ENCODE data around the gene LAMA3. TPM values are rescaled to one million over a fixed set of nuclear protein-coding genes. Genes with fewer than 3 reads are reported as not detected.

The LAMA3 gene
- total RNA-seq, 1 donor from 2014 or later, result 0.47 TPM

DNA sequence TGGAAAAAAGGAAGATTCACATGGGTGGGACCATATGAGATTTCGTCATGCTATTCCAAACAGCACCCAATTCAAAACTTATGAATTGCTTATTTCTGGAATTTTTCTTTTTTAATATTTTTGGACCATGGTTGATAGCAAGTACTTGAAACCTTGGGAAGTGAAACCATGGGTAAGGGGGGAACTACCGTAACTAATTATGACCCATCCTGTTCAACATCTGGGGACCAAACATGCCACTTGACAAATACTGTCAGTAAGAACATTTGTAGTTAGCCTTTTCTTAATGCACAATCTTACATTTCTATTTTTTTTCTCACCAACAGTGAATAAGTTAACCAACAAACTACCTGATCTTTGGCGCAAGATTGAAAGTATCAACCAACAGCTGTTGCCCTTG is 219.6 kb downstream of the LAMA3 start:
- H3K4me3 Mint-ChIP-seq, result no peak overlapping the region
- no peaks in the 10 kb centered on the region for H3K27me3 ChIP-seq
- H4K20me1 ChIP-seq (ENCODE audit: low read depth), result no peaks in the 10 kb centered on the region
- peaks cover 2% of the 10 kb centered on the region for H3K27me3 Mint-ChIP-seq (ENCODE audit: insufficient read depth, low read depth)
- no peaks in the 10 kb centered on the region for H3K79me2 ChIP-seq (ENCODE audit: low read depth)
- no peak overlapping the region for H3K4me3 ChIP-seq
- no peaks in the 10 kb centered on the region for H3K36me3 ChIP-seq
- H3K27ac ChIP-seq, result no peak overlapping the region
- H3K9ac ChIP-seq, result no peak overlapping the region
- no peak overlapping the region for H3K27ac Mint-ChIP-seq
- DNase-seq (ENCODE audit: low spot score), result no peak
- TF ChIP-seq EZH2 (IDR thresholded peaks at IDR 0.05) (no peak), EZH2phosphoT487 (IDR thresholded peaks at IDR 0.05) (no peak)
- TF ChIP-seq, protein P1, sequence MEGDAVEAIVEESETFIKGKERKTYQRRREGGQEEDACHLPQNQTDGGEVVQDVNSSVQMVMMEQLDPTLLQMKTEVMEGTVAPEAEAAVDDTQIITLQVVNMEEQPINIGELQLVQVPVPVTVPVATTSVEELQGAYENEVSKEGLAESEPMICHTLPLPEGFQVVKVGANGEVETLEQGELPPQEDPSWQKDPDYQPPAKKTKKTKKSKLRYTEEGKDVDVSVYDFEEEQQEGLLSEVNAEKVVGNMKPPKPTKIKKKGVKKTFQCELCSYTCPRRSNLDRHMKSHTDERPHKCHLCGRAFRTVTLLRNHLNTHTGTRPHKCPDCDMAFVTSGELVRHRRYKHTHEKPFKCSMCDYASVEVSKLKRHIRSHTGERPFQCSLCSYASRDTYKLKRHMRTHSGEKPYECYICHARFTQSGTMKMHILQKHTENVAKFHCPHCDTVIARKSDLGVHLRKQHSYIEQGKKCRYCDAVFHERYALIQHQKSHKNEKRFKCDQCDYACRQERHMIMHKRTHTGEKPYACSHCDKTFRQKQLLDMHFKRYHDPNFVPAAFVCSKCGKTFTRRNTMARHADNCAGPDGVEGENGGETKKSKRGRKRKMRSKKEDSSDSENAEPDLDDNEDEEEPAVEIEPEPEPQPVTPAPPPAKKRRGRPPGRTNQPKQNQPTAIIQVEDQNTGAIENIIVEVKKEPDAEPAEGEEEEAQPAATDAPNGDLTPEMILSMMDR (IDR thresholded peaks at IDR 0.05), result no peak
- H3K9me3 Mint-ChIP-seq, result no peaks in the 10 kb centered on the region
- no peak overlapping the region for H2AFZ ChIP-seq (replicated peaks)
- H3F3A ChIP-seq (ENCODE audit: low read depth), result no peaks in the 10 kb centered on the region
- H3K4me1 ChIP-seq, result no peaks in the 10 kb centered on the region
- H3K9me3 ChIP-seq (ENCODE audit: low read depth), result no peaks in the 10 kb centered on the region
- no peak overlapping the region for H3K4me2 ChIP-seq
- H3K36me3 Mint-ChIP-seq, result no peaks in the 10 kb centered on the region
- H3K4me1 Mint-ChIP-seq, result peaks cover 6% of the 10 kb centered on the region

DNA sequence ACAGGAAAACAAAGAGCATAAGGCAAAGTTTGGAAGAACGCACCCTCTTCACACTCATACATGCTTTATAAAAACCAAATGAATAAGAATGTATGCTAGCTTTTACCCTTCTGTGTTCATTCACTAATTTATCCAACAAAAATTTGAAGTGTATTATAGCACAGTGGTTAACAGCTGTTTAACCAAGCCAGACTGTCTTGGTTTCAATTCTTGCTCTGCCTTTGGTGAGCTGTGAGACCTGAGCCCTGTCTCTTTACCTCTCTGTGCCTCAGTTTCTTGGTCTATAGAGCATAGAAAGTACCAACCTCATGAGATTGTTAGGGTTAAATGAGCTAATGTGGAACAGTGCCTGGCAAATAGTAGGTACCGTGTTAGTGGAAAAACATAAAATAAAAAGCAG is 220.8 kb downstream of the LAMA3 start:
- Histone ChIP-seq H3K27me3 (no peaks in the 10 kb centered on the region), H3K79me2 (ENCODE audit: low read depth) (no peaks in the 10 kb centered on the region), H3K4me2 (no peak overlapping the region), H3K9ac (no peak overlapping the region), H3K9me3 (ENCODE audit: low read depth) (no peaks in the 10 kb centered on the region), H3K4me1 (no peaks in the 10 kb centered on the region), H2AFZ (replicated peaks) (no peak overlapping the region), H3K4me3 (no peak overlapping the region), H3F3A (ENCODE audit: low read depth) (no peaks in the 10 kb centered on the region), H3K36me3 (no peaks in the 10 kb centered on the region), H3K27ac (no peak overlapping the region), H4K20me1 (ENCODE audit: low read depth) (no peaks in the 10 kb centered on the region)
- H3K4me3 Mint-ChIP-seq, result no peak overlapping the region
- no peaks in the 10 kb centered on the region for H3K36me3 Mint-ChIP-seq
- peaks cover 6% of the 10 kb centered on the region for H3K27me3 Mint-ChIP-seq (ENCODE audit: insufficient read depth, low read depth)
- peaks cover 6% of the 10 kb centered on the region for H3K4me1 Mint-ChIP-seq
- H3K27ac Mint-ChIP-seq, result no peak overlapping the region
- H3K9me3 Mint-ChIP-seq, result no peaks in the 10 kb centered on the region
- TF ChIP-seq, protein P1 (IDR thresholded peaks at IDR 0.05), result no peak
- TF ChIP-seq EZH2phosphoT487 (IDR thresholded peaks at IDR 0.05) (no peak), EZH2 (IDR thresholded peaks at IDR 0.05) (no peak)
- DNase-seq (ENCODE audit: low spot score), result no peak

DNA sequence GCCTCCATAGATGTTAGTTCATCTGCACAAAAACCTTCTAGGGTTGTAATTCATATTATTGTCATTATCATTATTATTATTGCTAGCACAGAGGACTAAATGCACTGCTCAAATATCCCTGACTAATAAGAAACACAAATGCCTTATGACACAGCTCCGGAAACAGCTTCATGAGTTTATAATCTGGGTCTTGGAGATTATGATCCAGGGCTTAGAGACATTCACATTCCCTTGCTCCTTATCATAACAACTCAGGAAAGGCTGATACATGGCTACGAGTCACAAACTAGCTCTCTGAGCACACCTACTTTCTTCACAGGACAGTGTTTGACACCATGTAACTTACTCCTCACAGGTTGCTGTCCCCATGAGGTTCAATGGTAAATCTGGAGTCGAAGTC is 223.1 kb downstream of the LAMA3 start:
- Histone ChIP-seq H3K9ac (no peak overlapping the region), H3K27me3 (no peaks in the 10 kb centered on the region), H3F3A (ENCODE audit: low read depth) (no peaks in the 10 kb centered on the region), H2AFZ (replicated peaks) (no peak overlapping the region), H3K36me3 (no peaks in the 10 kb centered on the region), H3K27ac (no peak overlapping the region), H3K4me2 (no peak overlapping the region), H3K9me3 (ENCODE audit: low read depth) (no peaks in the 10 kb centered on the region), H4K20me1 (ENCODE audit: low read depth) (no peaks in the 10 kb centered on the region), H3K79me2 (ENCODE audit: low read depth) (no peaks in the 10 kb centered on the region), H3K4me3 (no peak overlapping the region), H3K4me1 (no peaks in the 10 kb centered on the region)
- Mint-ChIP-seq H3K4me1 (peaks cover 6% of the 10 kb centered on the region), H3K27ac (no peak overlapping the region), H3K4me3 (no peak overlapping the region), H3K9me3 (no peaks in the 10 kb centered on the region), H3K27me3 (ENCODE audit: insufficient read depth, low read depth) (peaks cover 6% of the 10 kb centered on the region), H3K36me3 (no peaks in the 10 kb centered on the region)
- DNase-seq (ENCODE audit: low spot score), result no peak
- TF ChIP-seq EZH2phosphoT487 (IDR thresholded peaks at IDR 0.05) (no peak), EZH2 (IDR thresholded peaks at IDR 0.05) (no peak)
- TF ChIP-seq, protein P1 (IDR thresholded peaks at IDR 0.05), result no peak

All from neural progenitor cell (in vitro differentiated cells).